ENCODE data around the gene SLC24A1.

DNA sequence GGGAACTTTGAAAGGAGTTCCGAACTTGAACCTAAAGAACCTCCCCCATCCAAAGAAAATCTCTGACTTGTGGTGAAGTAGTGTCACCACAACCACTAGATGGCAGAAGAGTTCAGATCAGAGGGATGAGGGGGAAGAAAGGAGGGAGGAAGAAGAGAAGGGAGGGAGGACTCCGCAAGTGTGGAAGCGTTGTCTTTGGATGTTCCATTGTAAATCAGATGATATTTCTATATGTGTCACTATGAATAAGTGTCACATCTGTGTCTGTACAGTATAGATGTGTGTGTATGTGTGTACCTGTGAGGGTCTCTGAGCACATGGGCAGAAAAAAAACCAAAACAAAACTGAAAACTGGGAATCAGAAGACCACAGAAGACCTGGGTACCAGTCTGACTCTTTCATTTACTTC is 16.9 kb downstream of the SLC24A1 start:
- TF ChIP-seq, protein P1, sequence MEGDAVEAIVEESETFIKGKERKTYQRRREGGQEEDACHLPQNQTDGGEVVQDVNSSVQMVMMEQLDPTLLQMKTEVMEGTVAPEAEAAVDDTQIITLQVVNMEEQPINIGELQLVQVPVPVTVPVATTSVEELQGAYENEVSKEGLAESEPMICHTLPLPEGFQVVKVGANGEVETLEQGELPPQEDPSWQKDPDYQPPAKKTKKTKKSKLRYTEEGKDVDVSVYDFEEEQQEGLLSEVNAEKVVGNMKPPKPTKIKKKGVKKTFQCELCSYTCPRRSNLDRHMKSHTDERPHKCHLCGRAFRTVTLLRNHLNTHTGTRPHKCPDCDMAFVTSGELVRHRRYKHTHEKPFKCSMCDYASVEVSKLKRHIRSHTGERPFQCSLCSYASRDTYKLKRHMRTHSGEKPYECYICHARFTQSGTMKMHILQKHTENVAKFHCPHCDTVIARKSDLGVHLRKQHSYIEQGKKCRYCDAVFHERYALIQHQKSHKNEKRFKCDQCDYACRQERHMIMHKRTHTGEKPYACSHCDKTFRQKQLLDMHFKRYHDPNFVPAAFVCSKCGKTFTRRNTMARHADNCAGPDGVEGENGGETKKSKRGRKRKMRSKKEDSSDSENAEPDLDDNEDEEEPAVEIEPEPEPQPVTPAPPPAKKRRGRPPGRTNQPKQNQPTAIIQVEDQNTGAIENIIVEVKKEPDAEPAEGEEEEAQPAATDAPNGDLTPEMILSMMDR (IDR thresholded peaks at IDR 0.05; ENCODE audit: low read depth, low read length): peak; percentile 77
- TF ChIP-seq MAX (IDR thresholded peaks at IDR 0.05; ENCODE audit: low read depth, low read length): peak; percentile 26; the same call in 1 of the 2 replicates

Data from NB4 (cell line).